Activated CD4-positive, alpha-beta T cell treated with anti-CD3 and anti-CD28 coated beads, Interleukin-2, Interleukin-4, amounts not matched to agents 100 ng/mL and 50 ng/mL, durations not matched to agents 16 hours and 8 hours (primary cell): ENCODE measurements around the gene COL19A1.

ENCODE experiments used
- DNase-seq: peaks from one replicate; pipeline ENCODE4 v3.0.0-alpha.2; 2020; ENCODE audit warnings: low spot score

COL19A1 gene

GRCh38 chr6:70124882-70125545, 258.7 kb downstream of the COL19A1 start:
- DNase-seq, result no peak

DNA sequence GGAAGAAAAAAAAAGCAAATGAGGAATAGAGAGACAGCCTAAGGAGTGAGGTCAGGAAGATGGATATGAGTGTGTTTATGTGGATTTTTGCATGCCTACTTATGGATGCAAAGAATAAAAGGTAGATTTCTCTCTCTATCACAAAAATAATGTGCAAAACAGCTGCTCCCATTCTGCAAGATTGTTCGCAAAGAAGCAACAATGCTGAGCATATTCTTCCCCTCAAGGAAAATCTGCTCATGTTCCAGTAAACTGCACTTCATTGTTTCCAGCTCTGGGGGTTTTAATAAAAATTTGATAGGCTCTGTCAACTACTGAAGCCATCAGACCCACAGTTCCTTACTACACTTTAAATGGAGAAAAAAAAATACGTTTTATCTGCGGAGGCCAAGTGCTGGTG, 259.2 kb downstream of the COL19A1 start:
- no peak for DNase-seq

GRCh38 chr6:70129341-70129740, 263.0 kb downstream of the COL19A1 start:
- DNase-seq, result no peak

- no peak for DNase-seq
Measured at GRCh38 chr6:70130865-70131264, 264.5 kb downstream of the COL19A1 start.

DNA sequence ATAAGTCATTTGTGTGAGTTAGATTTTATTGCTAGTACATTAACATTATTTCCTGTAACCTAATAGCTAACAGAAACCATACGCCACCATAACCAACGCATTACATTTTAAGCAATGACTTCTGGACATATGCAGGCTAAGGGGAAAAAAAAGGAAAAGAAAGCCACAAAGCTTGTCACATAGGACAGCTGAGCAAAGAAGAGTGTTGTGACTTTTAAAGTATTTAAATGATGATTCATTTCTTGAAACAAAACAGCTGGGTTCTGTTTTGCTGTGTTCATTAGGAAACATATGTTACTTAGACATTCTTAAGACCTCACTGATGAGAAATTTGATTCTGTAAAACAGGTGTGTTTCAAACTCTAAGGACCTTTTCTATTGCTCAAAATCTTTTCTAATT, 265.2 kb downstream of the COL19A1 start:
- no peak for DNase-seq

- DNase-seq, result no peak
Measured at GRCh38 chr6:70133246-70133645, 266.9 kb downstream of the COL19A1 start.

DNA sequence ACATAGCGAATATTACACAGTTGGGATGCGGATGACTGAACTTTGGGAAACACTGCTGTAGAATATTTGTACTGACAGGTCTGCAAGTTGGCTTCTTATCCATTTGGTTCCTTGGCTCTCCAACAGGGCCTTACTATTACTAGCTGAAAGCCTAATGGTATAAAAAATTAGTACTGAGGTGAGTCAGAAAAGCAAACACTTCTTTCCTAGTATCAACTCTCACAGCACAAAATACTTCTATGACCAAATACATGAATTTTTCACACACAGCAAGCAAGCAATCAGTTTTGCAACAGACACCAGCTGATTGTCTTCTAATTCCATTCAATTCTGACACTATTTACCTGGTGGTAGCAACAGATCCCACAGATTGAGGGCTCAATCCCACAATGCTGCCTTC, 268.2 kb downstream of the COL19A1 start:
- DNase-seq, result no peak

- DNase-seq, result no peak
Measured at GRCh38 chr6:70135219-70136160, 269.1 kb downstream of the COL19A1 start.

- DNase-seq, result no peak
Measured at GRCh38 chr6:70136996-70137395, 270.6 kb downstream of the COL19A1 start.

DNA sequence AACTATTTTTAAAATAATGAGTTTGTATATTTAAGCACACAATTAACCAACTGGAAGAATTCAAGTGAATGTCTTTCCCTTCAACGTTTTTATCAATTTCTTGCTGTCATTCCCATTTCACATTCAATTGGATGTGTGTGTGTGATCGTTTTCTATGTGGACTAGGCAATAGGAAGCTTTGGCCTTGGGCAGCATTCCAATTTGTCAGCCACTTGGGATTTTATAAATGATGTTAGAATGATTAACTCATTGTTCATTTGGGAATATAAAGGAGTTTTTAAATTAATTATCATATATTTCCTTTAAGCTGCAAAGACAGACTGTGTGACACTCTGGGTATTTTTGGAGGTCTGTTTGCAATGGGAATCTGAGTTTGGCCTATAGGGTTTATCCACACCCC, 274.1 kb downstream of the COL19A1 start:
- DNase-seq, result no peak

DNA sequence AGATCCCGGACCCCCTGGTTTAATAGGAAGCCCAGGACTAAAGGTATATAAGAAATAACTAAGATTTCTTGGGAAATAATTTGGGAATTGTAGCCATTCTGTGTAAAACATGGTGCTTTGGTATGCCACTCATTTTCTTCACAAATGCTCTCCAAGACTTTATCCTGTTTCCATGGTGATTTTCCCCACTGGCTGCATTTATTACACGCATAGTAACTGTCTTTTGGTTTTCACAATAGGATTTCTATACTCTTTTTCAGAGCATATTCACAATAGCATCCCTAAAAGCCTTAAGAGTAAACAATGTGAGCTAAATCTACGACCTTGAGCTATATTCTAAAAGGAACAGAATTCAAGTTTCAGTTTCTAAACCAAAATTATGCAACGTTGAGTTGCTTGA, 275.7 kb downstream of the COL19A1 start:
- no peak for DNase-seq

- no peak for DNase-seq
Measured at GRCh38 chr6:70145178-70145577, 278.8 kb downstream of the COL19A1 start.

DNA sequence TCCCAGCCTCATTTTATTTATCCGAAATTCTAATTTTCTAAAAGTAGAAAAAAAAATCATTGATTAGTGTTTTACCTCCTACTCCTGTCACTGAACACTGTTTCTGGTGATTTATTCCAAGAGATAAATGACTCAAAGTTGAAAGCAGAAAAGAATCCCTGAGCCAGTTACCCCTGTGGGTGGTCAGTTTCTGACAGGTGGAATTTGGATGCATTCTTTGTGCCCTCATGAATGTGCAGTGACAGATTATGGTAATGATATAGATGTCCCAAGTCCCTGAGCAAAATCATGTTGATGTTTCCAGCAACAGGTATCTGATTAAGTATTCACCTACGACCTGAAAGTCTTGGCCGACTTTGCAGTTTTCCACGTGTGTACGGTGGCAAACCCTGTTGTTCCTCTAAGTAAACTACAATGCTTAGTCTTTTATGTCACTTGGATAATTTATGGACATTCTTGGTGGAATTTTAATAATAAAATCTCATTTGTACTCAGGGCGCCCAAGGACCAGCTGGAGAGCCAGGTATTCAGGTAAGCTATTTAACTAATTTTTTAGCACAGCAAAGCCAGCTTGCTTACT, 282.9 kb downstream of the COL19A1 start:
- DNase-seq, result no peak

GRCh38 chr6:70150521-70150920, 284.2 kb downstream of the COL19A1 start:
- no peak for DNase-seq

DNA sequence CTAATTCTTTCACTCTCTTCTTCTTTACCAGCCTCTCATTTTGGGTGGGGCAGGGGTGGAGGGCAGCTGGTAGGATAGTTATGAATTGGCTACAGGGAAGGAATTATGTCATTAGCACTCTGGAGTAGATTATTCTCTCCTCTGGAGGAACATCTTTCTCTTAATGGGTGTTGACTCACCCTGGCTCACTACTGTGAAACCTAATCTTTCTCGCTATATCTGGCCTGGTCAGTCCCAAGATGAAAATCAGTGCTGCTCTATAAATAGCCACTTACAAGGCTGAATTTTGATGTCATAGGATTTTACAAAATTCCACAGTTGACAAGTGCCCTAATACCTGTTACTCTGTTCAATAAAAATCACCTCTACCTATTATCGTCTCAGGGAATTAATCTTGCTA, 285.3 kb downstream of the COL19A1 start:
- DNase-seq, result no peak

DNA sequence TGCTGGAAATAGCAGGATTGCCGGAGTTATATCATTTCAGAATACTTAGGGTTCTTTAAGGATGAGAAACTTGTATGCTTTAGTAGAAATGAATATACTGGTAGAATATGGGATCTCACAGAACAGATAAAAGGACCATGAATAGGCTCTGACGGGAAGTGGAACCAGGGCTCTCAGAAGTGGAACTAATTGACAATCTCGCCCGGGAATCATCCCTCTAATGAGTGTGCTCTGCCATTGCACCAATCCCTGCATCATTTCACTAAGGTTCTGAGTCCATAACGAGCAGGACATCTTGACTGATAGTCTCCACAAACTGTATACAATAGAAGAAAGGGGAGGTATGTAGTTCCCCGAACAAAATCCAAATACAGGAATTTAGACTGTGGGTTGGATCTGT, 286.4 kb downstream of the COL19A1 start:
- DNase-seq, result no peak

GRCh38 chr6:70157086-70157485, 290.7 kb downstream of the COL19A1 start:
- no peak for DNase-seq

DNA sequence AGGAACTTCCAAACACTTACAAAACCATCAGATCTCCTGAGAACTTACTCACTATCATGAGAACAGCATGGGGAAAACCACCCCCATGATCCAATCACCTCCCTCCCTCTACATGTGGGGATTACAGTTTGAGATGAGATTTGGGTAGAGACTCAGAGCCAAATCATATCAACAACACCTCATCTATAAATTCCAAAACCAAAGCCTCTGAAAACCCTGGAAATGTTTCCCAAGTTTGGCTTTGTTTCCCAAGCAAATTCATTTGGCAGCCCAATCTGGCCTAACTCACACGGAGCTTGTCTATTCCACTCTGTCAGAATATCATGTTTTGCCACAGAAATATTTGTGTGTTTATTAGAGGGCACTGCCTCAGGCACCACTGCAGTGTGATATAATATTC, 293.9 kb downstream of the COL19A1 start:
- no peak for DNase-seq

- DNase-seq, result no peak
Measured at GRCh38 chr6:70162972-70163371, 296.6 kb downstream of the COL19A1 start.

- no peak for DNase-seq
Measured at GRCh38 chr6:70163795-70164194, 297.4 kb downstream of the COL19A1 start.

- DNase-seq, result no peak
Measured at GRCh38 chr6:70164556-70164955, 298.2 kb downstream of the COL19A1 start.

- DNase-seq, result peak; percentile 46
Measured at GRCh38 chr6:70166088-70166958, 300.0 kb downstream of the COL19A1 start.
